Upper lobe of right lung (tissue), 1 donor: Measurements from ENCODE around the gene RANBP9. TPM values are rescaled to one million over a fixed set of nuclear protein-coding genes. Genes with fewer than 3 reads are reported as not detected.

Source experiments
- ATAC-seq: fragments of 200-7000 bp; cut with Tn5 transposase; one replicate; pipeline ENCODE4 v1.9.1; 2020; ENCODE audit warnings: mild to moderate bottlenecking, moderate library complexity
- DNase-seq: peaks from one replicate; pipeline ENCODE4 v3.0.0-alpha.2; 2020
- H3K27ac ChIP-seq: fragments of 200-600 bp; one replicate; pipeline ENCODE4 v1.8.0; 2022
- H3K27me3 ChIP-seq: fragments of 200-600 bp; one replicate; pipeline ENCODE4 v1.8.0; 2022; ENCODE audit warnings: mild to moderate bottlenecking
- H3K36me3 ChIP-seq: fragments of 200-600 bp; one replicate; pipeline ENCODE4 v1.8.0; 2022
- H3K4me1 ChIP-seq: fragments of 200-600 bp; one replicate; pipeline ENCODE4 v1.8.0; 2022
- H3K4me3 ChIP-seq: fragments of 200-600 bp; one replicate; pipeline ENCODE4 v1.8.0; 2022; ENCODE audit warnings: mild to moderate bottlenecking
- H3K9me3 ChIP-seq: fragments of 200-600 bp; one replicate; pipeline ENCODE4 v1.8.0; 2022
- intact Hi-C: fragments of 100-400 bp; cut with DNase I; formaldehyde crosslinking; loops from one replicate; pipeline ENCODE4 v1.11.0; 2022
- total RNA-seq: library from RNA; stranded (reverse); fragmentation: NEBNext Ultra II Directional; extraction: Animal tissue kit (Norgen Biotek cat#: 25700); gene quantifications from one replicate; pipeline ENCODE4 v1.2.1, GENCODE V29; 2021
- TF ChIP-seq, protein P1 (sequence below): fragments of 200-600 bp; IDR thresholded peaks from one replicate; pipeline ENCODE4 v1.8.0; 2022; ENCODE audit warnings: antibody characterized with exemption
- donor health status: DM: no; HTN: yes; CAD: no; lungs with severe emphysema.

RANBP9 gene
- total RNA-seq, 1 donor from 2014 or later = 38.5 TPM

- ATAC-seq (no peak), DNase-seq (no peak)
- Histone ChIP-seq H3K36me3 (peaks cover 46% of the 10 kb centered on the region), H3K4me3 (no peak overlapping the region), H3K27ac (no peak overlapping the region), H3K9me3 (no peaks in the 10 kb centered on the region), H3K27me3 (no peaks in the 10 kb centered on the region), H3K4me1 (no peaks in the 10 kb centered on the region)
- TF ChIP-seq, protein P1, sequence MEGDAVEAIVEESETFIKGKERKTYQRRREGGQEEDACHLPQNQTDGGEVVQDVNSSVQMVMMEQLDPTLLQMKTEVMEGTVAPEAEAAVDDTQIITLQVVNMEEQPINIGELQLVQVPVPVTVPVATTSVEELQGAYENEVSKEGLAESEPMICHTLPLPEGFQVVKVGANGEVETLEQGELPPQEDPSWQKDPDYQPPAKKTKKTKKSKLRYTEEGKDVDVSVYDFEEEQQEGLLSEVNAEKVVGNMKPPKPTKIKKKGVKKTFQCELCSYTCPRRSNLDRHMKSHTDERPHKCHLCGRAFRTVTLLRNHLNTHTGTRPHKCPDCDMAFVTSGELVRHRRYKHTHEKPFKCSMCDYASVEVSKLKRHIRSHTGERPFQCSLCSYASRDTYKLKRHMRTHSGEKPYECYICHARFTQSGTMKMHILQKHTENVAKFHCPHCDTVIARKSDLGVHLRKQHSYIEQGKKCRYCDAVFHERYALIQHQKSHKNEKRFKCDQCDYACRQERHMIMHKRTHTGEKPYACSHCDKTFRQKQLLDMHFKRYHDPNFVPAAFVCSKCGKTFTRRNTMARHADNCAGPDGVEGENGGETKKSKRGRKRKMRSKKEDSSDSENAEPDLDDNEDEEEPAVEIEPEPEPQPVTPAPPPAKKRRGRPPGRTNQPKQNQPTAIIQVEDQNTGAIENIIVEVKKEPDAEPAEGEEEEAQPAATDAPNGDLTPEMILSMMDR = no peak
- intact Hi-C loops = no loop called here
Measured at GRCh38 chr6:13633343-13633742, 78.3 kb downstream of the RANBP9 start.

DNA sequence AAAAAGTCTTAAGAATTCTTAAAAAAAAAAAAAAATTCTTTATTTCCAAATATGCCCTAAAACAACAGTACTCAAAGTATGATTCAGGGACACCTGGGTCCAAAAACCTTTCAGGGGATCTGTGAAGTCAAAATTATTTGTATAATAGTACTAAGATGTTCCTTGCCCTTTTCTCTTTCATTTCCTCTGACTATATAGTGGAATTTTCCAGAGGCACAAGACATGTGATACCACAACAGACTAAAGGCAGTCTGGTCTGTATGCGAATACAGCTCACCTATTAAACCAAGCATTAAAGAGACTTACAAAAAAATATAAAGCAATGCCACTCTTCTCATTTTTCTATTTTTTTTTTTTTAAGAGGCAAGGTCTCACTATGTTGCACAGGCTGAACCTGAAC lies 81.1 kb downstream of the RANBP9 start:
- no peak for DNase-seq
- H3K4me1 ChIP-seq = no peaks in the 10 kb centered on the region
- intact Hi-C loops = no loop called here
- no peaks in the 10 kb centered on the region for H3K27me3 ChIP-seq
- no peak for ATAC-seq
- TF ChIP-seq, protein P1 = no peak
- H3K4me3 ChIP-seq = no peak overlapping the region
- no peaks in the 10 kb centered on the region for H3K9me3 ChIP-seq
- no peak overlapping the region for H3K27ac ChIP-seq
- H3K36me3 ChIP-seq = peaks cover 56% of the 10 kb centered on the region

- intact Hi-C loops = no loop called here
- TF ChIP-seq, protein P1 = no peak
- ATAC-seq (no peak), DNase-seq (no peak)
- Histone ChIP-seq H3K4me1 (no peaks in the 10 kb centered on the region), H3K36me3 (peaks cover 65% of the 10 kb centered on the region), H3K4me3 (no peak overlapping the region), H3K9me3 (no peaks in the 10 kb centered on the region), H3K27ac (no peak overlapping the region), H3K27me3 (no peaks in the 10 kb centered on the region)
Measured at GRCh38 chr6:13629459-13630116, 82.0 kb downstream of the RANBP9 start.

GRCh38 chr6:13624871-13625288 lies 86.8 kb downstream of the RANBP9 start:
- DNase-seq = no peak
- no peaks in the 10 kb centered on the region for H3K9me3 ChIP-seq
- no peaks in the 10 kb centered on the region for H3K27me3 ChIP-seq
- H3K36me3 ChIP-seq = peaks cover 81% of the 10 kb centered on the region
- H3K4me1 ChIP-seq = no peaks in the 10 kb centered on the region
- peak; percentile 58 for ATAC-seq
- no peak overlapping the region for H3K4me3 ChIP-seq
- intact Hi-C loops = no loop called here
- TF ChIP-seq, protein P1 = peak; percentile 46
- no peak overlapping the region for H3K27ac ChIP-seq

- DNase-seq (no peak), ATAC-seq (no peak)
- Histone ChIP-seq H3K27me3 (no peaks in the 10 kb centered on the region), H3K36me3 (peaks cover 52% of the 10 kb centered on the region), H3K4me1 (peaks cover 16% of the 10 kb centered on the region), H3K27ac (no peak overlapping the region), H3K9me3 (no peaks in the 10 kb centered on the region), H3K4me3 (no peak overlapping the region)
- intact Hi-C loops = no loop called here
- TF ChIP-seq, protein P1 = no peak
Measured at GRCh38 chr6:13617066-13617465, 94.6 kb downstream of the RANBP9 start.

- intact Hi-C loops = no loop called here
- Histone ChIP-seq H3K9me3 (no peaks in the 10 kb centered on the region), H3K36me3 (peaks cover 39% of the 10 kb centered on the region), H3K4me3 (peak overlapping the region; percentile 65), H3K27ac (peak overlapping the region; percentile 90), H3K4me1 (peaks cover 16% of the 10 kb centered on the region), H3K27me3 (no peaks in the 10 kb centered on the region)
- DNase-seq = peak; percentile 79
- TF ChIP-seq, protein P1 = no peak
- ATAC-seq = peak; percentile 30
Measured at GRCh38 chr6:13615792-13616120, 95.9 kb downstream of the RANBP9 start.
